HG03565 (cell line): Measurements from ENCODE around the gene ARHGAP42.
"Not testable (repeated sequence)": the region's sequence is repeated elsewhere in the genome, so short reads cannot be mapped to it uniquely, and the experiment has no call there.

Experiments used
- ATAC-seq: cut with Tn5 transposase; IDR thresholded peaks from one replicate; pipeline ENCODE4 v1.9.1; 2021; ENCODE audit warnings: mild to moderate bottlenecking, moderate library complexity; ENCODE audit not compliant: unreplicated experiment

Gene ARHGAP42, protein sequence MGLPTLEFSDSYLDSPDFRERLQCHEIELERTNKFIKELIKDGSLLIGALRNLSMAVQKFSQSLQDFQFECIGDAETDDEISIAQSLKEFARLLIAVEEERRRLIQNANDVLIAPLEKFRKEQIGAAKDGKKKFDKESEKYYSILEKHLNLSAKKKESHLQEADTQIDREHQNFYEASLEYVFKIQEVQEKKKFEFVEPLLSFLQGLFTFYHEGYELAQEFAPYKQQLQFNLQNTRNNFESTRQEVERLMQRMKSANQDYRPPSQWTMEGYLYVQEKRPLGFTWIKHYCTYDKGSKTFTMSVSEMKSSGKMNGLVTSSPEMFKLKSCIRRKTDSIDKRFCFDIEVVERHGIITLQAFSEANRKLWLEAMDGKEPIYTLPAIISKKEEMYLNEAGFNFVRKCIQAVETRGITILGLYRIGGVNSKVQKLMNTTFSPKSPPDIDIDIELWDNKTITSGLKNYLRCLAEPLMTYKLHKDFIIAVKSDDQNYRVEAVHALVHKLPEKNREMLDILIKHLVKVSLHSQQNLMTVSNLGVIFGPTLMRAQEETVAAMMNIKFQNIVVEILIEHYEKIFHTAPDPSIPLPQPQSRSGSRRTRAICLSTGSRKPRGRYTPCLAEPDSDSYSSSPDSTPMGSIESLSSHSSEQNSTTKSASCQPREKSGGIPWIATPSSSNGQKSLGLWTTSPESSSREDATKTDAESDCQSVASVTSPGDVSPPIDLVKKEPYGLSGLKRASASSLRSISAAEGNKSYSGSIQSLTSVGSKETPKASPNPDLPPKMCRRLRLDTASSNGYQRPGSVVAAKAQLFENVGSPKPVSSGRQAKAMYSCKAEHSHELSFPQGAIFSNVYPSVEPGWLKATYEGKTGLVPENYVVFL

DNA sequence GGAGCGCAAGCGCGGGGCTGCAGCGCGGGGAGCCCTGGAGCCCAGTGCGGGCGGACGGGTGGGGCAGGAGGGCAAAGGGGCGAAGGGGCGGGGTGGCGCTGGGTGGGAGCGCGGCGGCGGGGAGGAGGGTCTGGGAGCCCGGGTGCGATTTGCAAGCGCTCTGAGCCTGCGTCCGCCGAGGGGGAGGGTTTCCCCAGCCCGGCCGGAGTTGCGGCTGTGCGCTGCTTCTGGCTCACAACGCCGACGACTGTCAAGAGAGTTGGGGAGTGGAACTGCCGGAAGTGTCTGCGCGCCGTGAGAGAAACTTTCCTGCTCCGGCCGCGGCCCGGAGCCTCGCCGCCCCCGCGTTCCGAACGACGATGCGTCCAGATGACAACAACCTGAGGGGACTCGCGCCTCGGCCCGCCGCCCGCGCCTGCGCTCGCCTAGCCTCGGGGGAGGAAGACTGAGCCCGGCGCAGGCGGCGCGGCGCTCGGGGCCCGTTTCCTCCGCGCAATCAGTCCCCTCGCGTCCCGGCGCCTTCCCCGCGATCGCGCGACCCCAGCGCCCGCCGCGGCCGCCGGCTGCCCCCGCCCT lies at the start of gene ARHGAP42:
Gene ARHGAP42 (plus strand): TSS at position 235 of the 576 bp plus-strand sequence. CDS start 391 bp downstream, outside the sequence.
- peak; percentile 58 for ATAC-seq

DNA sequence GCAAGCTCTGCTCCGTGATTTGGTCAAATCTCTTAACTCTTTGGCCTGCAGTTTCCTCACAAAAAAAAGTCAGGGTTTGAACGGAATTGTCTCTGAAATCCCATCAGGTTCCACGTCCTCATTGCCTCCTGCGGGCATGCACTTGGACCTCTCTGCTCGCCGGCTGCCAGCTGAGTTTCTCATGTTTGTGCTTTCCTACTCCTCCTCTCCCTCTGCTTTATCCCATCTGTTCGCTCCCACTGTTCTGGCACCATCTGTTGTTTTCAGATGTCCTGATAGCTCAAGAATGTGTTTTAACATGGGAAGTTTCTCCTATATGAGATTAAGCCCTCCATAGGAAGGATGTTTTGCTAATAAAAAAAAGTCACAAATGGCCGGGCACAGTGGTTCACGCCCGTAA lies 49.4 kb upstream of the ARHGAP42 start:
- ATAC-seq, result no peak

DNA sequence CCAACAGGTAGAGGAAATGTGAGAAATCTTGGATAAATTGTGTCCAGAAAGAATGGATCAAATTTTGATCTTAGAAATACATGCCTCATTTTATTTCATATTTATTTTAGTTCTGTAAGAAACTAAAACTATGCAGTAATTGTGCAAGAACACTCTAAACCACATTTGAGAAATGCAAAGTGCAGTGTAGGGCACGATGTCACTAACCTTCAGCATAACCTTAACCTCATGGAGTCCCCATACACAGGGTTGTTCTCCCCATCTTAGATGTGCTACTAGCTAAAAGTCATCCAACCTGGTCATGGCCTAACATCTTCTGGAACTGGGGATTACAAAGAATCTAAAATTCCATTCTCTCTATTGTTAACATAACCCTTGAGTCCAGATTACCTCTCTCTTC lies 48.4 kb upstream of the ARHGAP42 start:
- ATAC-seq, result no peak

GRCh38 chr11:100639140-100639539 lies 47.9 kb upstream of the ARHGAP42 start:
- no peak for ATAC-seq

DNA sequence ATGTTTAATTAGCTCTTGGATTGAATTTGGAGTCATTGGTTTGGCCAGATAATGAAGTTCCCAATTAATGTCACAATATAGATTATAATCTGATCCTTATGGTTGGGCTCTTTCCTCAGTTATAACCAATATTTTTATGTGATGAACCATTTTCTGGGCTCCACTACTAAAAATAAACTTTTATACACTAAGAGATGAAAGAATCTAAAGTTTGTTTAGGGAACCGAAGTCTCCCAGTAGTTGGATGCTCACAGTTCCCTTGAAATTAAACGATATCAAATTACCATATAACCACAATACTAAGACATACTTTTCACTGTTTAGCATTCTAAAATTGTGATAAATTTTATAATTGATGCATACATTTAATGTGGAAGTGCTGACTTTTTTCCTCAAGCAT lies 47.0 kb upstream of the ARHGAP42 start:
- no peak for ATAC-seq

- ATAC-seq, result no peak
Measured at GRCh38 chr11:100640646-100641045, 46.4 kb upstream of the ARHGAP42 start.

- ATAC-seq, result no peak
Measured at GRCh38 chr11:100641456-100641855, 45.6 kb upstream of the ARHGAP42 start.

DNA sequence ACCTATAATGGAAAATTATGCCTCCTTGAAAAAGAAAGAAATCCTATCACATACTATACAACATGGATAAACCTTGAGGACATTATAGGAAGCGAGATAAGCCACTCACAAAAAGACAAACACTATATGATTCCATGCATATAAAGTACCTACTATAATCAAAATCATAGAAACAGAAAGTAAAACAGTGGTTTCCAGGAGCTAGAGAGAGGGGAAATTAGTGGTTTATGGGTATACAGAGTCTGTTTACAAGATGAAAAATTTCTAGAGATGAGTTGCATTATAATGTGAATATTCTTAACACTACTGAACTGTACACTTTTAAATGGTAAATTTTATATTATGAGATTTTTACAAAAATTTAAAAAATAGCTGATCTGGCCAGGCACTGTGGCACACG lies 40.5 kb upstream of the ARHGAP42 start:
- no peak for ATAC-seq

GRCh38 chr11:100647861-100648260 lies 39.2 kb upstream of the ARHGAP42 start:
- no peak for ATAC-seq

DNA sequence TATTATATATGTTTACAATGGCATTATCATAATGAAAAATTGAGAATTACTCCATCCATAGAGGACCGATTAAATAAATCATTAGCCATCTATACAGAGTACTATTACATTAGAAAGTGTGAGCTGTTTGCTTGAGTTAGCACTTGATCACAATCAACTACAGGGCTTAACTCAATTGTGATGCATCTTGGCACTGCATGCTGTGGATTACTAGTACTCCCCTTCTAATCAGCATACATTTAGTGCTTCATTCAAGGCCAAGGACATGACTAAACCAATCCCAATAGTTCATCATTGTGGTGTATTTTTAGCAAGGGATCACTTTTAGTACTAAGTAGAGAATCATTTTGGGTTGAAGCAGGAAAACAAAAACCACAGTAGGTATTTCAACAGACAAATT lies 23.5 kb upstream of the ARHGAP42 start:
- no peak for ATAC-seq

DNA sequence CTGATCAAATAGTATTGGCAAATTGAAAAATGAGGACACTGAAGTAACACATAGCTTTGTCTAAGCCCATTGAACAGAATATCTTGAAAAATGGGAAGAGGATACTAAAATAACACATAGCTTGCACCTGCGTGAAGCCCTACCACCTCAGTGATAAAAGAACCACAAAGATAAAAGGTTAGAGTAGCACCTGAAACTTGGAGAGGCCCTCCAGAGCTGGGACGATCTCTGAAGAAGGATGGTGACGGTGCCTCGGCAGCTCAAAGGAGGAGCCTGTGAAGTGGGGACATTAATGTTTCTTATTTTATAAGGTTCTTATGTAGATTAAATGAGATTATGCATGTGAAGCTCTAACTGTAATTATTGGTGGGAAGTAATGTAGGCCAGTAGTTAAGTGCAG lies 23.1 kb upstream of the ARHGAP42 start:
- ATAC-seq, result no peak

GRCh38 chr11:100666816-100667215 lies 20.3 kb upstream of the ARHGAP42 start:
- not testable (repeated sequence) for ATAC-seq

GRCh38 chr11:100667449-100667848 lies 19.6 kb upstream of the ARHGAP42 start:
- ATAC-seq, result no peak

- no peak for ATAC-seq
Measured at GRCh38 chr11:100670140-100670539, 16.9 kb upstream of the ARHGAP42 start.

DNA sequence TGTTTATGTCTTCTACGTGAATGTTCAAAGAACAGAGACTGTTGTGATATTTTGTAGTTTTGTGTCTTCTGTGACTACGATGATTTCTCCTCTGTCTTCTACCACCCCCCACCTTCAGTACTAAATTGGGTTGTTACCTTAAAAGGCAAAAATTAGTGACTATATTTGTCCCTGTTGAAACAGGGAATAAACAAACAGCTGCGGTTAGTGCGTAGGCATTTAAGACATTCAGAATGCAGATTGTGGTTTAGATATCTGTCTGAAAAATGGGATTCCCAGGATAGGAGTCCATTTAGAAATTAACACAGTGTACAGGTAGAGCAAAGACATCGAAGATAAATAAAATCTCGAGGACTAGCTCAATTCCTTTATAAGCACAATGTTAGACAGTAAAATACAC lies 15.6 kb upstream of the ARHGAP42 start:
- no peak for ATAC-seq

DNA sequence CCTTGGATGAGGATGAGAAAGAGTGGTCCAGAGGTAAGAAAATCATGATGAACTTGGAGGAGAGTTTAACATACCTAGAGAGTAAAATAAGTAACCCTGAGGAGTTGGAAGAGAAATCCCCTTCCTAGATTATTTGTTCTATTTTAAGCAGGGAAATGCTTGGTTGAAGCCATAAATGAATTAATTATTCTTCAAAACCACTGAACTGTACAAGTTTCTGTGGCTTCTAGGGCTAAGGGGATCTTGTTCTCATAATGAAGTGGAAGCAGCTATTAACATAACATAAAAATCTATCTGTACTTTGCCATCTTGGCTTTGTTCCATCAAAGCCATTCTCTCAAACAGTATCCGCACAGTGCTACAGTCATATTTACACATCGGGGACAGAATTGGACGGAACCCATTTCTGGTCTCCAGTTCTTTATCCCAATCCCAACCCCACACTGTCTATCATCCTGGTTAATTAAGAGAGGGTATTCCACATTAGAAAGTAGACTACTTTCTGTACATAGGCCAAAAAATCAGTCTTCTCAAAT lies 14.5 kb upstream of the ARHGAP42 start:
- ATAC-seq, result no peak

GRCh38 chr11:100673063-100673462 lies 14.0 kb upstream of the ARHGAP42 start:
- no peak for ATAC-seq

DNA sequence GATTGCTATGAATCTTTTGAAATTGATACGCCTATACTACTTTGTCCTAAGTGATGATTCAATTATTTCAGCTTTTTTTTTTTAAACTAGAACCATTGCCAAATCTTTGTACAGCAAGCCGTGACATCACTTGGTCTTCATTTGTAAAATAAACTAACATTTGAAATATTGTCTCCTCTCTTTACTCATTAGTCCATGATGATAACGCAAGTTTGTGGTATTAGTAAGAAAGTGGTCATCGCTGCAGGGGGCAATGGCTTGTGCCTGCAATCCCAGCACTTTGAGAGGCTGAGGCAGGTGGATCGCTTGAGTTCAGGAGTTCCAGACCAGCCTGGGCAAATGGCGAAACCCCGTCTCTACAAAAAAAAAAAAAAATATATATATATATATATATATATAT lies 12.9 kb upstream of the ARHGAP42 start:
- no peak for ATAC-seq

- no peak for ATAC-seq
Measured at GRCh38 chr11:100675115-100675650, 11.9 kb upstream of the ARHGAP42 start.

DNA sequence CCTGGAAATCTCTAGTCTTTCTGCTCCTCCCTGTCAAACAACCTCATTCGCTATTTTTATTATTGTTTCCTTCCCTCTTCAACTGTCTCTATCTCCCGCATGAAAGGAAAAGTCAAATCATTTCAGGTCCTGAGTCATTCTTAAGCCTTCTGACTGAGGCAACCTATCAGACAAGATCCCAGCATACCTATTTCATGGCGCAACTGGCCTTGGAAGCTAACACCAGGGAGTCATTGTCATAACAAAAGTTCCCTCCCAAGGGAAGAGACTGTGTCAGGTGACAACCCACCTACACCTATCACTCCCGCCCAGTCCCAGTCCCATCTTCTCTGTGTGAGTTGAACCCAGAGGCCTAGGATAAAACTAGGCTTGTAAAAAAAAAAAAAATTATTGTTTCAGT lies 10.2 kb upstream of the ARHGAP42 start:
- no peak for ATAC-seq

- ATAC-seq, result no peak
Measured at GRCh38 chr11:100677796-100678195, 9.3 kb upstream of the ARHGAP42 start.
